HG03442 (cell line): ENCODE data around the gene BID.

ENCODE experiments used
- ATAC-seq: cut with Tn5 transposase; IDR thresholded peaks from one replicate; pipeline ENCODE4 v1.9.1; 2021; ENCODE audit warnings: mild to moderate bottlenecking, moderate library complexity; ENCODE audit not compliant: unreplicated experiment

BID gene

GRCh38 chr22:17803609-17804270, 29.5 kb upstream of the BID start:
- ATAC-seq = no peak

GRCh38 chr22:17802822-17803221, 28.6 kb upstream of the BID start:
- no peak for ATAC-seq

- ATAC-seq = no peak
These were observed 28.1 kb upstream of the BID start for GRCh38 chr22:17802411-17802810.

GRCh38 chr22:17797721-17798559, 23.7 kb upstream of the BID start:
- peak; percentile 51 for ATAC-seq

- no peak for ATAC-seq
These were observed 22.4 kb upstream of the BID start for GRCh38 chr22:17796695-17797094.

- ATAC-seq = no peak
These were observed 21.6 kb upstream of the BID start for GRCh38 chr22:17795661-17796548.

GRCh38 chr22:17794726-17795542, 20.7 kb upstream of the BID start:
- ATAC-seq = no peak

- ATAC-seq = no peak
These were observed 18.7 kb upstream of the BID start for GRCh38 chr22:17792854-17793434.

- ATAC-seq = no peak
These were observed 18.0 kb upstream of the BID start for GRCh38 chr22:17792299-17792698.

GRCh38 chr22:17791196-17791595, 16.9 kb upstream of the BID start:
- no peak for ATAC-seq

- no peak for ATAC-seq
These were observed 15.3 kb upstream of the BID start for GRCh38 chr22:17789379-17790200.

- ATAC-seq = no peak
These were observed 14.5 kb upstream of the BID start for GRCh38 chr22:17788528-17789378.

GRCh38 chr22:17787716-17788330, 13.6 kb upstream of the BID start:
- ATAC-seq = no peak

GRCh38 chr22:17787241-17787640, 13.0 kb upstream of the BID start:
- ATAC-seq = no peak

- no peak for ATAC-seq
These were observed 12.3 kb upstream of the BID start for GRCh38 chr22:17786435-17787161.

- no peak for ATAC-seq
These were observed 11.2 kb upstream of the BID start for GRCh38 chr22:17785185-17786184.
